ENCODE measurements around the gene SKAP1.
A peak's percentile ranks its signal among the peaks of the same experiment; 100 is the strongest.

Gene SKAP1

DNA sequence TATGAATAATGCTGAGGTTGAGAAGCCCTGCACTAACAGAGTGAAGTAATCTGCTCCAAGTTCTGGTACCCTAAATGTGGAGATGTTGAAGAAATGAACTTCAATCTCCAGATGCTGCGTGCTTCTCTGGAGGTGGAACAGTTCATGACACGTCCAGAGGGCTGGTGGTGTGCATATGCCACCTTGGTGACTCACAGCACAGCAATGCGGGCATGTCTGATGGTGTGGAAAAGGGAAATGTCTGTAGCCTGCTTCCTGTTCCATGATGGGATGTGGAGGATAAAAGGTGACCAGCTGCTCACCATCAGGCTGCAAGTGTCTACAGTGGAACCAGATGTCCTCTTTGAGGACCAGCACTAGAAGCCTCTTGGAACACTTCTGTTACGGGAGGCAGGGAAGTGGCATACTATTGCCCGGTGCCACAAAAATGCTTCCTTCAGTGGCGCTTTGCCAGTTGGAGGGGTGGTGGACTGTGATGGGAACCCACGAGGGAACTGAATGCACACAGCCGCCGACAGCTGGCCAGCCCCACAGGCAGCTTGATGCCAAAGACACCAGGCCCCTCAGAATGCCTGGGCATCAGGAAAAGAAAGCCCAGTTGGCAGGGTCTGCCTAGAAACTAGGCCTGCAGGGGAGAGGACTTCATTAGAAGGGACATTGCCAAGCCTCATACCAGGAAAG, 302.5 kb downstream of the SKAP1 start:
- FAIRE-seq = no peak
- DNase-seq (ENCODE audit: insufficient read length, low spot score) = no peak
- TF ChIP-seq POLR2A (IDR thresholded peaks at IDR 0.05; ENCODE audit: low read depth, low read length) = no peak; the same call in 1 of the 2 replicates
- no peak for TF ChIP-seq POLR2AphosphoS5 (IDR thresholded peaks at IDR 0.05; ENCODE audit: low read depth, low read length)

DNA sequence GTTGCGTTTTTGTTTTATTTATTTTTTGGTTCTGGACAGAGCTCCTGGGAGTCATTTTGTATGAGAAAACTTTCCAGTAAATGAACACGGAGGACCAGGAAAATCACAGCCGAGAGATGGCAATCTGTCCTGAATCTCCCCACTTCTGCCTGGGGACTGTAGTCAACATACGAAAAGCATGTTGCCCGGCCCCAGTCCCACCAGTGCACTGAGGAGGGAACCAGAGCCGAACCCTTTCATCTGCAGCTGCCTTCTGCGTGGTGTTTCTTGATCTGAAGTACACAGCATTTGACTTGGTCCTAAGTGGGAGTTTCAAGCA, 303.5 kb downstream of the SKAP1 start:
- FAIRE-seq = no peak
- no peak for DNase-seq (ENCODE audit: insufficient read length, low spot score)
- 0 out of 2 replicates have a peak, but pooled peaks have one; percentile 6 for TF ChIP-seq POLR2A (IDR thresholded peaks at IDR 0.05; ENCODE audit: low read depth, low read length)
- no peak for TF ChIP-seq TAF1 (IDR thresholded peaks at IDR 0.05; ENCODE audit: low read depth, low read length)

DNA sequence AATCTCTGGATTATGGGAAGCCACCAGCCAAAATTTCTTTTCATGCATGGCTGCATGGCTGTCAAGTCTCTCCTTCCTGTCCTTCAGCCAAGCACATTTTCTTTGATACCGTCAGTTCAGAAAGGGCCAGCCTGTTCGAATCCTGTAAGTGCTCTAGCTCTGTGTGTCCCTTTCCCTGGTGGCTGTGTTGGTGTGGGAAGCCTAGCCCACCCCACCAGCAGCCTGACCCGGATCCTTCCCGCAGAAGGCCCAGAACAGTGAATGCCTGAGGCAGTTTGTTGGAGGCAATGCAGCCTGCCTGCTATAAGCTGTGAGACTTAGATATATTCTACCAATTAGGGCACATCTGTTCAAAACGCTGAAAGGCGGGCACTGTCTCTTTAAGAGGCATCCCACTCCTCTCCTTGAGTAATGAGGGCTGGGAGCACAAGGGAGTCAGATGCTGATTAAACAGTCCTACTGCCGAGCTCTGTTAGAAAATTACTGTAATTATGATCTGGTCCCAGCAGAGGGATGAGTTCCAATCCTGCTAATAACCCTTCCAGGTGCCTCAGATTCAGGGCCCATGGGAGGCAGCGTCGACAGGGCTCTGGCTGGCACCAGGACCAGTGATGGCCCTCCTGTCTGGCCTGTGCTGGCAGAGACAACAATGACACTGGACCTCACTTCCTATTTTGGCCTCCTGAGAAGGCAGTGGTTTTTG, 304.0 kb downstream of the SKAP1 start:
- FAIRE-seq (no peak), DNase-seq (ENCODE audit: insufficient read length, low spot score) (no peak)
- TF ChIP-seq PAX5 (IDR thresholded peaks at IDR 0.05; ENCODE audit: insufficient read depth, low read length, severe bottlenecking) (no peak), POLR2AphosphoS5 (IDR thresholded peaks at IDR 0.05; ENCODE audit: low read depth, low read length) (peak; percentile 75; the same call in 1 of the 2 replicates), POLR2A (IDR thresholded peaks at IDR 0.05; ENCODE audit: low read depth, low read length) (peak; percentile 59), TAF1 (IDR thresholded peaks at IDR 0.05; ENCODE audit: low read depth, low read length) (no peak)

DNA sequence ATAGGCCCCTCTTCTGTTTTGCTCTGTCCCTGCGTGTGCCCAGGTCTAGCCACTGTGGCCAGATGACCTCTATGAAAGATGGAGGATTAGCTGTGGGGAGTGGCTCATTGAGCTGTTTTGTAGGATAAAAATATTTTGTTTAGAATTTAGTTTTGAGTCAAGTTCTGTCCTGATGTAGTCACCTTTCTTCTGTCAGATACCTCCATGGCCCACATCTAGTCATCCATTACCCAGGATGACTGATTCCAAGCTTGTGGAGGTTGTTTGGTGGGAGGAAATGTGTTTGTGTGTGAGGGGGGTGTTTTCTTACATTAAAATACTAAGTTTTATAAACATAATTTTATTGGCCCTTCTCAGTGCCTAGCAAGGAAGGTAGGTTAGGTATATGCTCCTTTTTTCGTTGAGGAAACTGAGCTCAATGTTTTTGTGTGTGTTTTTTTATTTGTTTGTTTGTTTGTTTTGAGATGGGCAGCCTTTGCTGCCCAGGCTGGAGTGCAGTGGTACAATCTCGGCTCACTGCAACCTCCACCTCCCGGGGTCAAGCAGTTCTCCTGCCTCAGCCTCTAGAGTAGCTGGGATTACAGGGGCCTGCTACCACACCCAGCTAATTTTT, 306.1 kb downstream of the SKAP1 start:
- TF ChIP-seq POU2F2 (IDR thresholded peaks at IDR 0.05; ENCODE audit: low read depth, low read length) = no peak
- no peak for TF ChIP-seq PAX5 (IDR thresholded peaks at IDR 0.05; ENCODE audit: insufficient read depth, low read length, severe bottlenecking)
- TF ChIP-seq POLR2AphosphoS5 (IDR thresholded peaks at IDR 0.05; ENCODE audit: low read depth, low read length) = no peak; the same call in 1 of the 2 replicates
- no peak for TF ChIP-seq SPI1 (IDR thresholded peaks at IDR 0.05; ENCODE audit: low read depth, low read length)
- TF ChIP-seq TAF1 (IDR thresholded peaks at IDR 0.05; ENCODE audit: low read depth, low read length) = no peak
- TF ChIP-seq POLR2A (IDR thresholded peaks at IDR 0.05; ENCODE audit: low read depth, low read length) = no peak; the same call in 1 of the 2 replicates
- DNase-seq (ENCODE audit: insufficient read length, low spot score) (no peak), FAIRE-seq (no peak)

DNA sequence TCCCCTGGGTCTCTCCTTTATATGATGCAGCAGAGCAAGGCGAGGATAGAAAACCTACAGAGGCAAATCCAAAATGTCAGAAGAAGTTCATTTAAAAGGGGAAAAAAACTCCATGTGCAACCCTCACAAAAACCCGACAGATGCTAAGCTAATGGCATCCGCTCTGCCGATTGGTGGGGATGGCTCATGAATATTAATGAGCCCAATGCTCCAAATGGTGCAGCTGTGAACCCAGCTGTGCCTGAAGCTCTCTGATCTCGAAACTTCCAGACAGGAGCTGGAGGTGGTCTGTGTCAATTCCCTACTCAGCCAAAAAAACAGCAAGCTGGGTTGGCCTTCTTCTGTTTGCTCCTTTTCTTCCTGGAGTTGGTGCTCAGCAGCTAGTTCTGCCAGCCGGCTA, 306.9 kb downstream of the SKAP1 start:
- FAIRE-seq (no peak), DNase-seq (ENCODE audit: insufficient read length, low spot score) (no peak)
- 0 out of 2 replicates have a peak, but pooled peaks have one; percentile 1 for TF ChIP-seq POLR2AphosphoS5 (IDR thresholded peaks at IDR 0.05; ENCODE audit: low read depth, low read length)
- TF ChIP-seq TAF1 (IDR thresholded peaks at IDR 0.05; ENCODE audit: low read depth, low read length) = no peak
- TF ChIP-seq PAX5 (IDR thresholded peaks at IDR 0.05; ENCODE audit: insufficient read depth, low read length, severe bottlenecking) = no peak
- peak; percentile 39; the same call in 1 of the 2 replicates for TF ChIP-seq POU2F2 (IDR thresholded peaks at IDR 0.05; ENCODE audit: low read depth, low read length)

DNA sequence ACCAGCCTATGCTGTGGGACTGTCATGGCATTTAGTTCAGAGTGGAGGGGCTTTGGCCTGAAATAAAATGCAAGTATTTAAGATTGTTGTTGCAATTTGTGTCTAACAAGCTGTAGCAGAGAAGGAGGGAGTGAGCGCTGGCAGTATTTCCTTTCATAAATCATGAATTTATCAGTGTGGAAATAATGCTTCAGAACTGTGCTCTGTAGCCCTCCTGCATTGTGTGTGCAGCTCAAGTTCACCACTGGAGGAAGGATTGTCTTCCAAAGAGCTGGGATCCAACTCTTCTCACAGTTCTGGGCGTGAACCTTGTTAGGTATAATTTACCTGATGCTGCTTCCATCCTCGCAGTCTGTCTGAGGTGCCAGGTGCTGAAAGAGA, 307.4 kb downstream of the SKAP1 start:
- no peak for FAIRE-seq

DNA sequence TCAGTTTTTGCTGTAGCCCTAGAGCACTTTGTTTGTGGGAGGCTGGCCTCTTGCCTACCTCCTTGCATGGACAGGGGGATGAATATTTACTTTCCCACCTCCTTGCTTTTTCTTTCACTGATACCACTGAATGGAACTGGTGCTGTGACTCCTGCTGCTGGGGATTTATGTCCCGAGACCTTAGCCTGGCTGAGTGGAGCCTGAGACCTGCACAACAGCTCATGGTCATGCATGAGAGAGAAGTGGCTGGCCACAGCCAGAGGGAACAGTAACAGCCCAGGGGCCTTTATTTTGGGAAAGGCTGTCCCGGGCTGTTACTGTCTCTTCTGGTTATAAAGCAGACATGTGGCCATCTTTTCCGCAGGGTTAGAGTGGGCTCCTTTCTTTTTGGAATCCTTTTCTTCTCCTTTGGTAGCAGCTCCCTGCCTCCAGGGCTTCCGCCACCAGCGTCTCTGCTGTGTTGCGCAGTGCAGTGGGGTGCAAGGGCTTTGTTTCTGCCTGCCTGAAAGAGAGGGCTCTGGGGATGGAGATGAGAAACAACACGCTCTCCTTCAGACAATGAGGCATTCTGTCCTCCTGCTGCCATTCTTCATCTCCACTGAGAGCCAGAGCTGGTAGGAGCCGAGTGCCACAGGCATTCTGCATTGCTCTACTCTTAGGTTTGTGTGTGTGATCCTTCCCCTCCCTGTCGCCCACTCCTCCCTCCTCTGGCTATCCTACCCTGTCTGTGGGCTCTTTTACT, 307.9 kb downstream of the SKAP1 start:
- TF ChIP-seq SPI1 (IDR thresholded peaks at IDR 0.05; ENCODE audit: low read depth, low read length) (no peak), PAX5 (IDR thresholded peaks at IDR 0.05; ENCODE audit: insufficient read depth, low read length, severe bottlenecking) (no peak), POU2F2 (IDR thresholded peaks at IDR 0.05; ENCODE audit: low read depth, low read length) (no peak), POLR2A (IDR thresholded peaks at IDR 0.05; ENCODE audit: low read depth, low read length) (no peak), TAF1 (IDR thresholded peaks at IDR 0.05; ENCODE audit: low read depth, low read length) (no peak), POLR2AphosphoS5 (IDR thresholded peaks at IDR 0.05; ENCODE audit: low read depth, low read length) (no peak; the same call in 1 of the 2 replicates)
- no peak for DNase-seq (ENCODE audit: insufficient read length, low spot score)
- no peak for FAIRE-seq

More for the DNA sequence above, 307.4 kb downstream of the SKAP1 start:
- no peak for DNase-seq (ENCODE audit: insufficient read length, low spot score)
- TF ChIP-seq TAF1 (IDR thresholded peaks at IDR 0.05; ENCODE audit: low read depth, low read length) = no peak

DNA sequence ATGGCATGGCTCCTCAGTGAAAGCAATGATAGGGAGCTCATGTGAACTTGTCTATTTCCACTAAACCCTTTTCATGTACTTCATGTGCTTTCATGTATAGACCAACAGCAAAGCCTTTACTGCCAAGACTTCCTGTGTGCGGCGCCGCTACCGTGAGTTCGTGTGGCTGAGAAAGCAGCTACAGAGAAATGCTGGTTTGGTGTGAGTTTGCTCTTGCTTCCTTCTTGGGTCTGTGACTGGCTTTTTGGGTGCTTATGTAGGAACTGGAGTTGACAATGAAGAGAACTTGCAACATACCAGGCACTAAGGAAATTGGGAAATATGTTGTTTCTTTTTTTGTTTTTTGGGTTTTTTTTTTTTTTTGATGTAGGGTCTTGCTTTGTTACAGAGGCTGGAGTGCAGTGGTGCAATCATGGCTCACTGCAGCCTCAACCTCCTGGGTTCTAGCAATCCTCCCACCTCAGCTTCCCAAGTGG, 316.8 kb downstream of the SKAP1 start:
- DNase-seq (ENCODE audit: insufficient read length, low spot score) = peak; percentile 36
- no peak for TF ChIP-seq PAX5 (IDR thresholded peaks at IDR 0.05; ENCODE audit: insufficient read depth, low read length, severe bottlenecking)
- peak; percentile 17; the same call in 1 of the 2 replicates for TF ChIP-seq POLR2A (IDR thresholded peaks at IDR 0.05; ENCODE audit: low read depth, low read length)
- TF ChIP-seq TAF1 (IDR thresholded peaks at IDR 0.05; ENCODE audit: low read depth, low read length) = peak; percentile 32; the same call in 1 of the 2 replicates
- no peak for TF ChIP-seq POU2F2 (IDR thresholded peaks at IDR 0.05; ENCODE audit: low read depth, low read length)
- 0 out of 2 replicates have a peak, but pooled peaks have one; percentile 17 for TF ChIP-seq POLR2AphosphoS5 (IDR thresholded peaks at IDR 0.05; ENCODE audit: low read depth, low read length)
- TF ChIP-seq SPI1 (IDR thresholded peaks at IDR 0.05; ENCODE audit: low read depth, low read length) = 0 out of 2 replicates have a peak, but pooled peaks have one; percentile 19
- FAIRE-seq = peak; percentile 94

DNA sequence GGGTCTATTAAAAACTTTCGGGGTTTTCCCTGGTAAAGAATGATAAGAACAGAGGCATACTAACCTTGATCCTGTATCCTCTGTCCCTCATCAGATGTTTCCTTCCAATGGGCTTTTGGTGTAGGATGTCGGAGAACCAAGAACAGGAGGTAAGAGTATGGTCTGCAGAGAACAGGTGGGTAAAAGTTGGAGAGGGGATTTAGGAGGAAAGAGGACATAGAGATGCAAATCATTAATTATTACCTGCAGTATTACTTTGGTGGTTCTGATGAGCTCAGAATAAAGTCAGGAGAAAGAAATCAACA, 318.1 kb downstream of the SKAP1 start:
- DNase-seq (ENCODE audit: insufficient read length, low spot score) (no peak), FAIRE-seq (no peak)
- TF ChIP-seq POLR2A (IDR thresholded peaks at IDR 0.05; ENCODE audit: low read depth, low read length) (peak; percentile 52; the same call in 1 of the 2 replicates), POLR2AphosphoS5 (IDR thresholded peaks at IDR 0.05; ENCODE audit: low read depth, low read length) (0 out of 2 replicates have a peak, but pooled peaks have one; percentile 52), SPI1 (IDR thresholded peaks at IDR 0.05; ENCODE audit: low read depth, low read length) (no peak)
